ENCODE data around the gene RASSF5. TPM values are rescaled to one million over a fixed set of nuclear protein-coding genes. Genes with fewer than 3 reads are reported as not detected.

RASSF5 gene
- total and polyA plus RNA-seq, 2 of the 13 experiments (the other 11 are each of a cell fraction or from before 2014, with no cell fraction given): 0.18 to 0.40 TPM

- 0 out of 2 replicates have a peak, but pooled peaks have one; percentile 32 for TF ChIP-seq ZNF280D (CRISPR knock-in tag; IDR thresholded peaks at IDR 0.05)
- no peak for TF ChIP-seq CCAR2 (optimal IDR thresholded peaks at IDR 0.05; ENCODE audit: low read depth, low read length)
- no peak for TF ChIP-seq HNF1B (CRISPR knock-in tag; IDR thresholded peaks at IDR 0.05)
- TF ChIP-seq SOX6 (IDR thresholded peaks at IDR 0.05): no peak
- 0 out of 2 replicates have a peak, but pooled peaks have one; percentile 12 for TF ChIP-seq SOX6 (CRISPR knock-in tag; IDR thresholded peaks at IDR 0.05)
- no peak for TF ChIP-seq EZH2 (conservative IDR thresholded peaks at IDR 0.05; ENCODE audit: low read depth, low read length)
- TF ChIP-seq ZFAT (CRISPR knock-in tag; conservative IDR thresholded peaks at IDR 0.05): no peak
- TF ChIP-seq ZNF598 (CRISPR knock-in tag; IDR thresholded peaks at IDR 0.05; ENCODE audit: borderline replicate concordance): no peak
- no peak for TF ChIP-seq ZNF674 (CRISPR knock-in tag; IDR thresholded peaks at IDR 0.05; ENCODE audit: low read depth)
- TF ChIP-seq RBFOX2 (IDR thresholded peaks at IDR 0.05; ENCODE audit: low read depth, low read length): no peak
- TF ChIP-seq NONO (IDR thresholded peaks at IDR 0.05): no peak
- no peak for TF ChIP-seq NONO (CRISPR knock-in tag; conservative IDR thresholded peaks at IDR 0.05)
- TF ChIP-seq POLR2G (IDR thresholded peaks at IDR 0.05; ENCODE audit: low read depth, low read length): no peak
- no peak for TF ChIP-seq NCOA2 (CRISPR knock-in tag; IDR thresholded peaks at IDR 0.05)
- TF ChIP-seq NFIB (CRISPR knock-in tag; IDR thresholded peaks at IDR 0.05; ENCODE audit: borderline replicate concordance): no peak
- no peak for TF ChIP-seq ZBTB37 (CRISPR knock-in tag; IDR thresholded peaks at IDR 0.05)
- TF ChIP-seq NR2F6 (IDR thresholded peaks at IDR 0.05): peak; percentile 66; the same call in 1 of the 2 replicates
- TF ChIP-seq NR2F6 (CRISPR knock-in tag; IDR thresholded peaks at IDR 0.05): peak; percentile 68
- TF ChIP-seq ZBTB7B (CRISPR knock-in tag; IDR thresholded peaks at IDR 0.05): no peak
- TF ChIP-seq MTA1 (CRISPR knock-in tag; IDR thresholded peaks at IDR 0.05; ENCODE audit: borderline replicate concordance): 0 out of 2 replicates have a peak, but pooled peaks have one; percentile 25
- no peak for TF ChIP-seq KLF11 (CRISPR knock-in tag; IDR thresholded peaks at IDR 0.05)
- no peak for TF ChIP-seq ZNF576 (CRISPR knock-in tag; IDR thresholded peaks at IDR 0.05)
- TF ChIP-seq ZNF138 (CRISPR knock-in tag; IDR thresholded peaks at IDR 0.05; ENCODE audit: low read depth): no peak
- TF ChIP-seq PTBP1 (IDR thresholded peaks at IDR 0.05; ENCODE audit: low read depth, low read length, poor library complexity, severe bottlenecking): no peak
- TF ChIP-seq ZNF160 (CRISPR knock-in tag; IDR thresholded peaks at IDR 0.05): no peak
- TF ChIP-seq NFATC3 (CRISPR knock-in tag; IDR thresholded peaks at IDR 0.05): no peak
These were observed 979 bp downstream of the RASSF5 start (continued) for GRCh38 chr1:206508130-206508889.
